Measurements from ENCODE around the gene SMARCB1. TPM values are rescaled to one million over a fixed set of nuclear protein-coding genes. Genes with fewer than 3 reads are reported as not detected.

The SMARCB1 gene
- polyA plus RNA-seq, 5 donors: 142 to 157 (median 143) TPM

DNA sequence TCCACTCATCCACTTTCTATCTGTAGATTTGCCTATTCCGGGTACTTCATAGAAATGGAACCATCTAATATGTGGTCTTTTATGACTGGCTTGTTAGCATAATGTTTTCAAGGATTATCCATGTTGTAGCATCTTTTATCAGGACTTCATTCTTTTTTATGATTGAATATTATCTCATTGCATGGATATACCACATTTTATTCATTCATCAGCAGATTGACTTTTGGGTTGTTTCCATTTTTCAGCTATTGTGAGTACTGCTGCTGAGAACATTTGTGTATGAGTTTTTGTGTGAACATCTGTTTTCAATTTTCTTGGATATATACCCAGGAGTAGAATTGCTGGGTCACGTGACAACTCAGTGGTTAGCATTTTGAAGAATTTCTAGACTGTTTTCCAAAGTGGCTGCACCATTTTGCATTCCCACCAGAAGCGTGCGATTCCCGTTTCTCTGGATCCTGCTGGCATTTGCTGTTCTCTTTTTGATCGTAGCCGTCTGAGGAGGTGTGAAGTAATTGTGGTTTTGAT, 43.1 kb downstream of the SMARCB1 start:
- DNase-seq: no peak

DNA sequence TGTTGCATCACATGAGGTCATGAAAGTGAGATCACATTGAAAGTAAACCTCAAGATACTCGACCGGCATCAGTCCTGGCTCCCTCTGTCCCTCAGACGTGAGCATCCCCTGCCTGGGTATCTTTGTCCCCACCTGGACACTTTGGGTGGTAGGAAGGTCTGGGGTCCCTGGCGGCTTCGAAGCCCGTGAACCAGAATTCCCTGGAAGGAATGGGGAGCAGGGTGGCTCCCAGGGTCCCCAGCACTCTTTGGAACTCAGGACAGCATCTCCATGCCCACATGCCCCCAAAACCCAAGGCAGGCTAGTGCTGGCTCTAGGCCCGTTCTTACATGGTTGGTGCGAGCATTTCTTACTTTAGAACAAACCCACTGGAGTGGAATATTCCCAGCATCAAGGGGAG, 44.5 kb downstream of the SMARCB1 start:
- no peak for DNase-seq

DNA sequence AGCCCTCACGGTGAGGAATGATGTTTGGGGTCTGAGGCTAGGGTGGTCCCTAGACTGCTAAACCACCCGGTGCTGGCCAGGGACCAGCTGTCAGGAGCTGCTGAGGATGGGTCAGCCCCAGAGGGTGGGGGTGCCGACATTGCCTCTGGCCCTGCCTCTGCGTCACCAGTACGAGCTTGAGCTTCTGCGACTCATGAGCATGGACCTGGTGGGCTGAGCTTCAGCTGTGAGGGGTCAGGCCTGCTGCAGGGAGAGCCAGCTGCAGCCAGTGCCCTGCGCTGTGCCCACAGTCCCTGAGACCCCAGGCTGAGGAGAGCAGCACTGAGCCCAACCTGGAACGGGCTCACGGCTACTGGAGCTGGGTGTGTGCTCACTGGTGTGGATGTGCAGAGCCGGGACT, 45.0 kb downstream of the SMARCB1 start:
- DNase-seq: no peak

DNA sequence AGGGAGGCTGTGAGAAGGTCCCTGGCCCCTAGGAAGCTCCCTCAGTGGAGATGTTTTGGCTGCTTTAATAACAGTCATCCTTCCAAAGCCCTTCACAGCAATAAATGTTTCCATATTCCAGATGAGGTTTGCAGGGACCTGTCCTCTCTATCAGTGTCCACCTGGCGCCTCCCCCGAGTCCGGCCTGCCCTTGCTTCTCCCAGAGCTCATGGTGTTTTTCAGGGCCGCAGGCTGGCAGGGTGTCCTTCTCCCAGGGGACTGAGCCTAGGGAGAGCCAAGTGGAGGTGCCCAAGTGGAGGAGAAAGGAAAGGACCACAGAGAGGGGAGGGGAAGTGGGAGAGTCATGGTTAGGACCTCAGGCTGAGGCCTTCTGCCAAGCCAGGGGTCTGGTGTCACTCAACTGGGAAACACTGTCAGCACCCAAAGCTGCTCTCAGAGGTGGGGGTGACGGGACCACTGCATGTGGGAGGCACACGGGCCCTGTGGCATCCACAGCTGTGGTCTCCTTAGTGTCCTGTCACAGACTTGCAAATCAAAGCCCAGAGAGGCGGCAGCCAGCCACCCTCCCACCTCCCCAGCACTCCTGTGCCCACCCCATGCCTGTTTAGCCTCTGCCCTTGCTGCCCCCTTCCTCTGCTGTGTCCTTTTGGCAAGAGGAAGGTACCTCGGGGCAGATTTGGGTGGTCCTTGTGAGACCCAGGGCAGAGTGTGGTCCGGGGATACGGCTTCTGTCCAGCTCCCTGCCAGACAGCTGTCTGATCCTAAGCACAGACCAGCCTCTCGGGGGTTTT, 45.7 kb downstream of the SMARCB1 start:
- no peak for DNase-seq

DNA sequence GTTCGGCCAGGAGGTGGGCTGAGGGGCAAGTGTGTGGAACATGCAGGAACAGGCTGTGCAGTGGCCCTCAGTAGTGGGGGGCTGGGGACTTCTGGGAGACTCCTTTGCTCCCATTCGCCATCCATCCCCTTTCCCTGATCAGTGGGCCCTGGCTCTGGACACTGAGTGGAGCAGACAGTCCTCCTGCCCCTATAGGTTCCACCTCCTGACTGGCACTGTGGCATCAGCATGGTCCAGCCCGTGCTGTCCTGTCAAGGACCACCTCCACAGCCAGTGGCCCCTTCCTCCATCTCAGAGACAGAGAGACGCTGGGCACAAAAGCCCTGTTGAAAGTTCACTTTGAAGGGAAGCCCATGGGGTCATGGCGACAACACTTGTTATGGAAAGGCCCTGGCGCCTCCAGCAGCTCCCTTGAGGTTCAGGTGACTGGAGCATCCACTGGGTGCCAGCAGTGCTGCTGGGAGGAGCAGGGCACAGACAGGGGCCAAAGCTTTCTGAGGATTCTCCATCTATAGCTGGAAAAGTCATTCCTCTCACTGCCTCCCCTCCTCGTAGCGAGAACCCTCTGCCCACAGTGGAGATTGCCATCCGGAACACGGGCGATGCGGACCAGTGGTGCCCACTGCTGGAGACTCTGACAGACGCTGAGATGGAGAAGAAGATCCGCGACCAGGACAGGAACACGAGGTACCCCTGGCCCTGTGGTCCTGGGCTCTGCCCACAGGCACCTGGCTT, 46.4 kb downstream of the SMARCB1 start:
- no peak for DNase-seq

DNA sequence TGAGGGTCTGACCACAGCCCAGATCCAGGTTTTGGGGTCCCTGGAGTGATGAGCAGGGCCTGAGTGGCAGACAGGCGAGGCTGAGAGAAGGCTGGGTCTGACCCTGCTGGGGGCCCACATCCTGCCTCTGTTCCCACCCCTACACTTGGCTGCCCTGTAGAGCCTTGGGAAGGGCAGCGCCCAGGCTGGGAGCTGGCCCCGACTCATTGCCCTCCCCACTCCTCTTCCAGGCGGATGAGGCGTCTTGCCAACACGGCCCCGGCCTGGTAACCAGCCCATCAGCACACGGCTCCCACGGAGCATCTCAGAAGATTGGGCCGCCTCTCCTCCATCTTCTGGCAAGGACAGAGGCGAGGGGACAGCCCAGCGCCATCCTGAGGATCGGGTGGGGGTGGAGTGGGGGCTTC, 47.1 kb downstream of the SMARCB1 start:
- no peak for DNase-seq

DNA sequence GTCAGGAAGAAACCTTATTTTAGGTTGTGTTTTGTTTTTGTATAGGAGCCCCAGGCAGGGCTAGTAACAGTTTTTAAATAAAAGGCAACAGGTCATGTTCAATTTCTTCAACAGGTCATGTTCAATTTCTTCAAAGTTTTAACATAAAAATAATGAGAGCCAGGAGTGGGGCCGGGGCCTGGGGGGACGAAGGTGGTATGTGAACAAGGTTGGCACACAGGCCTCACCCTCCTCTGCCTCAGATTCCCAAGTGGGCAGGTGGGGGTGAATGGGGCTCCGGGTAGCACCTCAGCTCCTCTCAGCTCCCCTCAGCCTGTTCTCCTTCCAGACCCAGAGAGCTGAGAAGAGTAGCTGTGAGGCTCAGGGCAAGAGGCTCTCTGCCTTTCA, 47.6 kb downstream of the SMARCB1 start:
- DNase-seq: no peak

DNA sequence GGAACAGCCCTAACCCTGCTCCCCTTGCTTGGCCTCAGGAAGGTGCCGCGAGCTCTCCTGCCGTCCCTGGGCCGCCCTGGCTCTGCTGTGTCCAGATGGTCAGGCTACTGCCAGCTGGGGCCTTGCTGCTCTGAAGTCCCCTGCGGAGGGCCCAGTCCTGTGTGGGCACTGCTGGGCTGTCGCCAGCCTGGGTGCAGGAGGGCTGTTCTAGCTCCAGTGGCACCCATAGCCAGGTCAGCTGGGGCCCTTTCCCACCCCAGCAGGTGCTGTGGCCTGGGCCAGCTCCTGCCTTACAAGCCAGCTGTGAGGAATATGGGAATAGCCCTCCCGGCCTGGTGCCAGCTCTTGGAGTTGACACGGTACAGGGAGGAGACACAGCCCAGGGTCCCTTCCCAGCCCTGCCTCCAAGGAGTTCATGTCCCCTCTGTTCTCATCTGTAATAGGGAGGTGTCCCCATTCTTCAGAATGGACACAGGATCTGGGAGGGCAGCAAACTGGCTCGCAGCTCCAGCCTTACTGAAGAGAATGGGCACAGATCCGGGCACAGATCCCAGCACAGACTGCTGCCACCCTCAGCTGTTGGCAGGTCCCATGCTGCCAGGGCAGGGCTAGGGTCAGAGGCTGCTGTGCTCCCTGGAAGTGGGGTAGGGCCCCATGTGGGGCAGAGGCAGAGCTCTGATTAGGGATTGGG, 48.2 kb downstream of the SMARCB1 start:
- no peak for DNase-seq

DNA sequence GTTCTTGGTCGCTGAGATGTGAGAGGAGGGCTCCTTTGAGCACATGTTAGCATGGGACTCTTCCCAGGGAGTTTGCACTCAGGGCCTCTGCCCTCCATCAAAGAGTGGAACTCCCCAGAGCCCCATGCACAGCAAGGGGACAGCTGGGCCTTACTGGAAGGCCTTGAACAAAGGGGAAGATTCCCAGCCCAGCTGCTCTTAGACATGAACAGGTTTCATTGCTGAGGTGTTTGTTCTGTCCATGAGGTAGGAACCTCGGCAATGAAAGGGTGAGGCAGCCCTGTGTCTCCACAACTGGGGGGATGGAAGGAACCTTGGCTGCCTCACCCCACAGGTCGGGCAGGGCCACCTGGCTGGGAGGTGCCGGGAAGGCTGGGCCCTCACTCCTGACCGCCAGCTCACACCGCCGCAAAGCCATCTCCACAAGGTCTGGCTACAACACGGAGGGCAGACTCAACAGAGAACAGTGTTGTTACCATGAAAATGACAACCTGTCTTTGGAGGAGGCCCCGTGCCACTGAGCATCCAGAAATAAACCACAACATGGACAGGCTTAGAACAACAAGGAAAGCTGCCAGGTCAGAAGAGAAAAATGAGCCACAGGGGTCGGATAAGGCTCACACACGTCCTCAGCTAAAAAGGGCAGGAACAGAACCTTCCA, 48.8 kb downstream of the SMARCB1 start:
- no peak for DNase-seq

DNA sequence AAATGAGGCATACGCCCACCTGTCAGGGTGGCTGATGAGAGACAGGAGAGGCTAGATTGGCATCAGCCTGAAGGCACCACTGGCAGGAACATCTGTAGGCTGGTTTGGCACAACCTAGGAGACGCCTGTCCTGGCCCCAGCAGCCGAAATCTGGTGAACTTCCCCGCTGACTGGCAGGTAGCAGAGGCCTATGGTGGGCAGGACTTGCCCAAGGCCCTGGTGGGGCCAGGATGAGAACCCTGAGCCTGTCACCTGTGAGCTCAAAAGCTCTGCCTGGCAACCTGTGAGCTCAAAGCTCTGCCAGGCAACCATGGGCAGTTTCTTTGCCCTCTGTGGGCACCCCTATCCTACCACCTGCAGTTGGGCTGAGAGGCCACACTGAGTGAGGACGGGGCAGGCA, 49.5 kb downstream of the SMARCB1 start:
- no peak for DNase-seq

DNA sequence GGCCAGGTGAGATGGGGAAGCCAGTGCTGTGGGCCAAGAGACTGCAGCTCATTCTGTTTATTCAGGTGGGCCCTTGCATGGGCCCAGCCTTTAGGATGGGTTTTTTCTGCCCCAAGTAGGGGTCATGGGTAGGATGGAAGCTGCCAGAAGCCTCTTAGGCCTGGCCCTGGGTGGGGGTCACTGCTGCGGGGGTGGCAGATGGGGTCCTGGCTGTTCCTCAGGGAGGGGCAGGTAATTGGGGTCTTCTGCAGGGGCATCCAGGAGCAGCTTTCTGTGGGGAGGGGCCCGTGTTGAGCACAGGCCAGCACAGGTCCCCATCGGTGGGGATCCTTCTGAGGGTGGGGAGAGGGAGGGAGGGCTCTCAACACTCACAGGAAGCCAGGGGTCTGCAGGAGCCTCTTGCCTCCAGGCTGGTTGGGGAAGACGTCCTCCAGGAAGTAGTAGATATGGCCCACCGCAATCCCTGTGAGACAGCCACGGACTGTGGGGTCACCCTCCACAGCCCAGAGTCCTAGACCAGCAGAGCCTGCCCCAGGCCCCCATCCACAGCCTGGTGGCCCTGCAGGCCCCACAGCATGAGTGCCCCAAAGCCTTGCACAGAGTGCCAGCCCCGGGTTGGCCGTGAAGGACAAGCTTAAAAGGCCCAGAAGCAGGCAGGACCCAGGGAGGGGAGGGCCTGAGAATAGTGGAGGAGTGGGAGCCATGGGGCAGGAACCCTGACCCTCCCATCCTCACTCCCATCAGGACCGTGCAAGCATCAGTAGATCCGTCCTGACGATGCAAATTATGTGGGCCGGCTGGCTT, 50.1 kb downstream of the SMARCB1 start:
- no peak for DNase-seq

DNA sequence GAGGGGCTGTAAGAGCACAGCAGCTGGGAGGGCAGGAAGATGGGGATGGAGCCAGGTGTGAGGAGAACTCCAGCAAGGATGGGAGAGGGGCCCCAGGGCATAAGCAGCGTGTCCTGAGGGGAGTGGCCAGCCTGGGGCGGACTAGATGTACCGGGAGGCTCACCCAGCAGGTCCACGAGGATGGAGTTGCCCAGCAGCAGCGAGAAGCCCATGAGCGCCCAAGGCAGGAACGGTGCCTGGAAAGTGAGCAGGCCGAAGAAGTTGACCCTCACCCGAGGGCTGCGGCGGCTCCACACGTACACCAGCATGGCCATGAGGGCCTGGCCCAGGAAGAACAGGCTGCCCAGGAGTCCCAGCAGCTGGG, 50.7 kb downstream of the SMARCB1 start:
- DNase-seq: no peak

DNA sequence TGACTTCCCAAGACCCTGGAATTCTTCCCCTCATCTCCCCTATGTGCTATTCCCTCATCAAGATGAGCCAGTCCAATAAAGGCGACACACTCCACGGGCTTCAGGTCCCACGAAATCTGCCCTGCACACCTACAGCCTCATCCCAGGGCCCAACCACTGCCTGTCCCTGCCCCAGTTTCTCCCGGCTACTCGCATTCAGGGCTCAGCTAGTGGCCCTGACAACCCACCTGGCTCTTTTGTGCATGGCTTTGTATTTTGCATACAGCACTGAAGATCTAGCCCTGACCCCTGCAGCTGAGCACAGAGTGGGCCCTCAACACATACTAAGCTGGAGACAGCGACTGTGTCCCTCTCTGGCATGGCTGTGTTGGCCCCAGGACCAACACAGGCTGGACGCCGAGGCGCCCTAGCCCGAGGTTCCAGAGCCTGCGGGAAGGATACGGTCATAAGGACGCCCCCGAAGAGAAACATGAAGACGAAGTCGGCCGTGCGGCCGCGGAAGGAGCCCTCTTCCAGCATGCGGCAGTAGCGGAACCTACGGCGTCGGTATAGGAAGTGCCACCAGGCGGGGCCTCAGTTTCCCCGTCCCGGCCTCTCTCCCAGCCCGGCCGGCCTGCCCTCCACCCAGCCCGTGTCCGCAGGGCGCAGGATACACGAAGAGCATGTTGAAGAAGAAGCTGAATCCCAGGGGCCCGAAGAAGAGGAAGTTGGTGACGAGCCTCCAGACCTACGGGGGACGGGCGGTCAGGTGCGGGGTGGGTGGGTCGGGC, 51.3 kb downstream of the SMARCB1 start:
- no peak for DNase-seq

DNA sequence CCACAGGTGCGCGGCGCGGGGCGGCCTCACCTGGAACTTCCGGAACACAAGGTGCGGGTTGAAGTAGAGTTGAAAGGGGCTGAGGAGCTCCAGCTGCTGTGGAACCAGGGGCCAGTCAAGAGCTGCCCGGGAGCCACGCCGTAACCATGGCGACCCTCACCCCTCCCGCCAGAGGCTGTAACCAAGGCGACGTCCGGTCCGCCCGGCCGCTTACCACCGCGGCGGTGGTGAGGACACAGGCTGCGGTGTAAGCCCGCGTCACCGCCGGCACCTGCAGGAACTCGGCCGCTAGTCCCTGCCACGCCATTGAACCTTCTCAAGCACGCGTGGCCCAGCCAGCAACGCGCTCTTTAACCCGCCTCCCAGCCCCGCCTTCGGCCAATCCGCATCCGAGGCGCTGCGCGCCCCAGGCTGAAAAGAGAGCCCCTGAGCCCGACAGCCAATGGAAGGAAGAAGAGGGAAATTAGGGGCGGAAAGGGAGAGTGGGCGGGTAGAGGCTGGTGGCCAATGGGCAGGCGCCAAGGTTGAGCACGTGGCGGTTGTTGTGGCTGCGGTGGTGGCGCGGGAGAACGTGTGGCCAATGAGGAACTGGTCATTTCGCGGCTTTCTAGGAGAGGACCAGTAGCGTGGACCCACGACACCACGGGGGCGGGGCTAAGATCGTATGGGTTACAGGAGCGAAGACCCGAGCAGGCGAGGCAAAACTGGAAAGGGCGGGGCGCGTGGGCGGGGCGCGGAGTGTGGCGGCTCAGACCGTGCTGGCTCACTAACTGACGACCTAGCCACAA, 52.1 kb downstream of the SMARCB1 start, which contains the start of gene DERL3:
Gene DERL3, minus strand, starts transcription at position 326 of the 788 bp plus-strand sequence. Its CDS starts 19 bp downstream, at position 307.
- peak; percentile 85 to 86 for DNase-seq

DNA sequence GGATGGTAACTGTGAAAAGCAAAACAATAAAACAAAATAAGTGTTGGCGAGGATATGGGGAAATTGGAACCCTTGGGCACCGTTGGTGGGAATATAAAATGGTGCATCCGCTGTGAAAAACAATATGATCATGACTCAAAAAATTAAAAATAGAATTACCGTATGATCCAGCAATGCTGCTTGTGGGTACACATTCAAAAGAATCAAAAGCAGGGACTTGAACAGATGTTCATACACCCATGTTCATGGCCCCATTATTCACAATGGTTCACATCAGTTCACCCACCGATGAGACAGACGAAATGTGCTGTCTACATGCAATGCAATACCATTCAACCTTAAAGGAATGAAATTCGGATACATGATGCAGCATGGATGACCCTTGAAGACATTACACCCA, 53.3 kb downstream of the SMARCB1 start:
- no peak for DNase-seq

DNA sequence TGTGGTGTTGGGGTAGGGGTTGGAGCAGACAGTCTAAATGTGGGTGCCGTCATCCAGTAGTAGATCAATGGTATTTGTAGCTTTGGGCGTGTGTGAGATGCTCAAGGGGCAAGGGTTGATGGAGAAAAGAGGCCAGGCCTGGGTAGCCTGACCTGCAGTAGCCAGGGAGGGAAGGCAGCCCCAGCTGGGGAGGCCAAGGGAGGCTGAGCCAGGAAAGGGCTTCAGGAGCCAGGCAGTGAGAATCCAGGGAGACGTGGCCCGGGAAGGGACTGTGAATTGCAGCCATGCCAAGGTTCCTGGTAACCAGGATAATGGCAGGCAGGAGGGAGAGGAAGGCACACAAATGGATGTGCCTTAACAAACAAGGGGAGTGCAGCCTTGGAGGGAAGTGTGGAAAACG, 54.5 kb downstream of the SMARCB1 start:
- no peak for DNase-seq

DNA sequence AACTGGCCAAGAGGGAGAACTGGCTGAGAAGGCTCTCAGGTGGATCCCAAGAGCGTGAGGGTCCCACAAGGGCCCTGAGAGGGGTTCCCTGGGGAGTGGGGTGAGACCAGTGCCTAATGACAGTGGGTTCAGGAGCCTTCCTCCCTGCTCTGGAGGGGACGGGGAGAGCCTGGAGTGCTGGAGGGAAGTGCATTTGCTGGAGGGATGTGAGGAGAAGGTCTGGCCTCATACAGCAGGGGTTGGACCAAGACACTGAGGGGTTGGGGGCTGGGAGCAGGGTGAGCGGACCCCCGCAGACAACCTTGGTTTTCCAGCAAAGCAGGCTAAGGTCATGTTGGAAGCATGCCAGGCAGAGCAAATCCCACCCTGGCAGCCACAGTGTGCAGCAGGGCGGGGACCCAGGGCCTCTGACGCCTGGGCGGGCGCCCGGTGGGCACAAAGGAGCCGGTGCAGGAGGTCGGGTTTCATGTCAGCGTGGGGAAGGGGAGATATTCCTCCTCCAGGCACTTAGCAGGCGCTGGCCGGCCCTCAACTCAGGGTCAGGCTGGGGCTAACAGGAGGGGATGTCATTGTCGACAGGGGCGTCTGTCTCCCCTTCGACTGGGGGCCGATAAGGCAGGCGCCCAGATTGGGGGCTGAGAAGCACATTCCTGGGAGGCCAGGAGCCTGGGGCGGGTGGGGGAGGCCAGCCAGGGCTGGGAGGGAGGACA, 55.1 kb downstream of the SMARCB1 start:
- no peak for DNase-seq

DNA sequence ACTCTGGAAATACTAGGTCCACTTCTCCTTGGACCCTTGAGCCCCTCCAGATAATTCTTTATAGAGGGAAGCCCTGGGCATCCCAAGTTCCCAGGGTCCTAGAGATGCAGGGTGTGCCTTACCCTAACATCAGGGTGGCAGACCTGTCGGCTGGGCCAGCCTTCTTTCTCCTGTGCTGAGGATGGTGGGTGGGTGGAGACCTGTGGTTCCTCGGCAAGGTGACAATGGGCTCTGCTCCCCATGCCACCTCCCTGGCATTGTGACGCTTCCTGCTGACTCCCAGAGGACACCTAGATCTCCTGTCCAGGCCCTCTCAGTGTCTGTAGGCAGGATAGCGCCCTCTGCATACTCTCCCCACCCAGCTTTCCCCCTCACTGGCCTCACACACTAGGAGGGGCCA, 55.8 kb downstream of the SMARCB1 start:
- DNase-seq: no peak

DNA sequence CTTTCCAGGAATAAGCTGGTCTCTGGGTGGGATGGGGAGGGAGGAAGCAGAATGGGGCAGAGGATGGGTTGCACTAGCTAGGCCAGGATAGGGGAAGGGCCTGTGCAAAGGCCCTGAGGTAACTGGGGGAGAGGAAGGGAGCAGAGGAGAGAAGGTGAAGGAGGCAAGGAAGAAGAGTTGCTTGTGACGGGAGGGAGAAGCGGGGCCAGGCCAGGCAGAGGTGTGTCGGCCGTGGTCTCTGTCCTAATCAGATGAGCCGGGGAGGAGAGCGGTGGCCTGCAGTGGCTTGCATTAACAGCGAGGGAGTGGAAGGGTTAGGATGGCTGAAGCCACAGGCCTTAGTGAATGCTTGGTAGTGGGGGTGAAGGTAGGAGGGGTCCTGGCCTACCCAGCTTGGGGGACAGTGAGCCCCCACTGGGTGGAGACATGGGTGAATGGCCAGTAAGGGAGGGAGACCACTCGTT, 58.0 kb downstream of the SMARCB1 start:
- no peak for DNase-seq
